HL-60/S4 treated with retinoic acid at 250 ng/mL for 4 days and 3 days (cell line): ENCODE results near the gene AGK.
"Not testable (repeated sequence)": the region's sequence is repeated elsewhere in the genome, so short reads cannot be mapped to it uniquely, and the experiment has no call there.

Source experiments
- in situ Hi-C: fragments of 300-500 bp; cut with MboI; formaldehyde crosslinking; loops from 2 replicates; pipeline ENCODE4 v1.7.0; 2022; ENCODE audit warnings: low sequenced_read_pairs

Gene AGK

GRCh38 chr7:141674171-141674671 is 123.0 kb downstream of the AGK start:
- in situ Hi-C loops, result no loop called here

- in situ Hi-C loops, result no loop called here
Observed at GRCh38 chr7:141674702-141675101, 123.5 kb downstream of the AGK start.

GRCh38 chr7:141675436-141676215 is 124.4 kb downstream of the AGK start:
- in situ Hi-C loops, result no loop called here

GRCh38 chr7:141676618-141677017 is 125.4 kb downstream of the AGK start:
- in situ Hi-C loops, result no loop called here

- in situ Hi-C loops, result no loop called here
Observed at GRCh38 chr7:141679014-141679413, 127.8 kb downstream of the AGK start.

- in situ Hi-C loops, result no loop called here
Observed at GRCh38 chr7:141685285-141686023, 134.2 kb downstream of the AGK start.

- in situ Hi-C loops, result no loop called here
Observed at GRCh38 chr7:141686074-141686473, 134.9 kb downstream of the AGK start.

- in situ Hi-C loops, result no loop called here
Observed at GRCh38 chr7:141686670-141687069, 135.5 kb downstream of the AGK start.

GRCh38 chr7:141688043-141688442 is 136.8 kb downstream of the AGK start:
- in situ Hi-C loops, result no loop called here

GRCh38 chr7:141689072-141689825 is 138.0 kb downstream of the AGK start:
- in situ Hi-C loops, result not testable (repeated sequence)

GRCh38 chr7:141691540-141691939 is 140.3 kb downstream of the AGK start:
- in situ Hi-C loops, result no loop called here

GRCh38 chr7:141691961-141692360 is 140.8 kb downstream of the AGK start:
- in situ Hi-C loops, result no loop called here

GRCh38 chr7:141693082-141693481 is 141.9 kb downstream of the AGK start:
- in situ Hi-C loops, result no loop called here

GRCh38 chr7:141695803-141696289 is 144.6 kb downstream of the AGK start:
- in situ Hi-C loops, result no loop called here

GRCh38 chr7:141696348-141696747 is 145.1 kb downstream of the AGK start:
- in situ Hi-C loops, result no loop called here

GRCh38 chr7:141697211-141697871 is 146.1 kb downstream of the AGK start:
- in situ Hi-C loops, result no loop called here

GRCh38 chr7:141698247-141699015 is 147.2 kb downstream of the AGK start:
- in situ Hi-C loops, result no loop called here

GRCh38 chr7:141699860-141700259 is 148.7 kb downstream of the AGK start:
- in situ Hi-C loops, result no loop called here

GRCh38 chr7:141700296-141700847 is 149.2 kb downstream of the AGK start:
- in situ Hi-C loops, result no loop called here
